ENCODE results near the gene DNMBP.
A peak's percentile ranks its signal among the peaks of the same experiment; 100 is the strongest.
"Not testable (repeated sequence)": the region's sequence is repeated elsewhere in the genome, so short reads cannot be mapped to it uniquely, and the experiment has no call there.

DNMBP gene

GRCh38 chr10:100036850-100037249 lies 27.1 kb upstream of the DNMBP start:
- DNase-seq (ENCODE audit: low read depth in 1 of 2, low spot score in 1 of 2): no peak
- in situ Hi-C loops (cut with HindIII; ENCODE audit: low pct_unique_long_range_greater_than_20kb, low sequenced_read_pairs): no loop called here
- TF ChIP-seq JUND (IDR thresholded peaks at IDR 0.05; ENCODE audit: low read depth): no peak

- DNase-seq (ENCODE audit: low read depth in 1 of 2, low spot score in 1 of 2): no peak
- TF ChIP-seq JUND (IDR thresholded peaks at IDR 0.05; ENCODE audit: low read depth): no peak
- in situ Hi-C loops (cut with HindIII; ENCODE audit: low pct_unique_long_range_greater_than_20kb, low sequenced_read_pairs): no loop called here
Observed at GRCh38 chr10:100033766-100034418, 24.1 kb upstream of the DNMBP start.

GRCh38 chr10:100027416-100027815 lies 17.7 kb upstream of the DNMBP start:
- no peak for TF ChIP-seq JUND (IDR thresholded peaks at IDR 0.05; ENCODE audit: low read depth)
- DNase-seq (ENCODE audit: low read depth in 1 of 2, low spot score in 1 of 2): no peak
- in situ Hi-C loops (cut with HindIII; ENCODE audit: low pct_unique_long_range_greater_than_20kb, low sequenced_read_pairs): no loop called here

- TF ChIP-seq JUND (IDR thresholded peaks at IDR 0.05; ENCODE audit: low read depth): no peak
- in situ Hi-C loops (cut with HindIII; ENCODE audit: low pct_unique_long_range_greater_than_20kb, low sequenced_read_pairs): no loop called here
- no peak for DNase-seq (ENCODE audit: low read depth in 1 of 2, low spot score in 1 of 2)
Observed at GRCh38 chr10:100025576-100025975, 15.8 kb upstream of the DNMBP start.

GRCh38 chr10:100024748-100025147 lies 15.0 kb upstream of the DNMBP start:
- in situ Hi-C loops (cut with HindIII; ENCODE audit: low pct_unique_long_range_greater_than_20kb, low sequenced_read_pairs): no loop called here
- TF ChIP-seq JUND (IDR thresholded peaks at IDR 0.05; ENCODE audit: low read depth): no peak
- no peak for DNase-seq (ENCODE audit: low read depth in 1 of 2, low spot score in 1 of 2)

GRCh38 chr10:100022403-100022802 lies 12.7 kb upstream of the DNMBP start:
- no peak for TF ChIP-seq JUND (IDR thresholded peaks at IDR 0.05; ENCODE audit: low read depth)
- no peak for DNase-seq (ENCODE audit: low read depth in 1 of 2, low spot score in 1 of 2)

GRCh38 chr10:100021322-100021721 lies 11.6 kb upstream of the DNMBP start:
- DNase-seq (ENCODE audit: low read depth in 1 of 2, low spot score in 1 of 2): peak in 1 of 2 experiments; percentile 19
- in situ Hi-C loops (cut with HindIII; ENCODE audit: low pct_unique_long_range_greater_than_20kb, low sequenced_read_pairs): no loop called here

More at GRCh38 chr10:100022403-100022802, 12.7 kb upstream of the DNMBP start:
- in situ Hi-C loops (cut with HindIII; ENCODE audit: low pct_unique_long_range_greater_than_20kb, low sequenced_read_pairs): no loop called here

GRCh38 chr10:100020886-100021253 lies 11.1 kb upstream of the DNMBP start:
- DNase-seq (ENCODE audit: low read depth in 1 of 2, low spot score in 1 of 2): no peak
- in situ Hi-C loops (cut with HindIII; ENCODE audit: low pct_unique_long_range_greater_than_20kb, low sequenced_read_pairs): no loop called here
- TF ChIP-seq JUND (IDR thresholded peaks at IDR 0.05; ENCODE audit: low read depth): no peak

More at GRCh38 chr10:100021322-100021721, 11.6 kb upstream of the DNMBP start:
- TF ChIP-seq JUND (IDR thresholded peaks at IDR 0.05; ENCODE audit: low read depth): no peak

- in situ Hi-C loops (cut with HindIII; ENCODE audit: low pct_unique_long_range_greater_than_20kb, low sequenced_read_pairs): no loop called here
- TF ChIP-seq JUND (IDR thresholded peaks at IDR 0.05; ENCODE audit: low read depth): no peak
- no peak for DNase-seq (ENCODE audit: low read depth in 1 of 2, low spot score in 1 of 2)
Observed at GRCh38 chr10:100020142-100020885, 10.6 kb upstream of the DNMBP start.

- DNase-seq (ENCODE audit: low read depth in 1 of 2, low spot score in 1 of 2): peak in 1 of 2 experiments; percentile 36
- no peak for TF ChIP-seq JUND (IDR thresholded peaks at IDR 0.05; ENCODE audit: low read depth)
- in situ Hi-C loops (cut with HindIII; ENCODE audit: low pct_unique_long_range_greater_than_20kb, low sequenced_read_pairs): no loop called here
Observed at GRCh38 chr10:100019787-100020141, 10.0 kb upstream of the DNMBP start.

- TF ChIP-seq JUND (IDR thresholded peaks at IDR 0.05; ENCODE audit: low read depth): no peak
- no peak for DNase-seq (ENCODE audit: low read depth in 1 of 2, low spot score in 1 of 2)
- in situ Hi-C loops (cut with HindIII; ENCODE audit: low pct_unique_long_range_greater_than_20kb, low sequenced_read_pairs): no loop called here
Observed at GRCh38 chr10:100014071-100014762, 4.5 kb upstream of the DNMBP start.

GRCh38 chr10:100013621-100014020 lies 3.9 kb upstream of the DNMBP start:
- in situ Hi-C loops (cut with HindIII; ENCODE audit: low pct_unique_long_range_greater_than_20kb, low sequenced_read_pairs): no loop called here
- no peak for DNase-seq (ENCODE audit: low read depth in 1 of 2, low spot score in 1 of 2)
- TF ChIP-seq JUND (IDR thresholded peaks at IDR 0.05; ENCODE audit: low read depth): no peak

- in situ Hi-C loops (cut with HindIII; ENCODE audit: low pct_unique_long_range_greater_than_20kb, low sequenced_read_pairs); DNase-seq (ENCODE audit: low read depth in 1 of 2, low spot score in 1 of 2): not testable (repeated sequence)
Observed at GRCh38 chr10:100011906-100012305, 2.2 kb upstream of the DNMBP start.
